HepG2 (cell line): ENCODE data around the gene RPP21. TPM values are rescaled to one million over a fixed set of nuclear protein-coding genes. Genes with fewer than 3 reads are reported as not detected.

ENCODE experiments used
- ARNT2 ChIP-seq: sonication (generic); formaldehyde crosslinking; IDR thresholded peaks from 2 replicates; pipeline ENCODE4 v1.8.0; 2022; ENCODE audit warnings: mild to moderate bottlenecking, low read depth, missing genetic modification reagents, moderate library complexity
- FOXM1 ChIP-seq: sonication (generic); formaldehyde crosslinking; IDR thresholded peaks from 2 replicates; pipeline ENCODE4 v1.5.0; 2020; ENCODE audit warnings: missing genetic modification reagents
- GLI4 ChIP-seq: sonication (generic); formaldehyde crosslinking; IDR thresholded peaks from 2 replicates; pipeline ENCODE4 v1.5.1; 2020; ENCODE audit warnings: missing genetic modification reagents, mild to moderate bottlenecking, moderate library complexity, borderline replicate concordance
- HNRNPK ChIP-seq: fragments of 200-400 bp; formaldehyde crosslinking; IDR thresholded peaks from 2 replicates; pipeline ENCODE4 v1.6.1; 2018; ENCODE audit warnings: low read length, low read depth, moderate library complexity, mild to moderate bottlenecking; ENCODE audit not compliant: poor library complexity, severe bottlenecking
- RARG ChIP-seq: sonication (generic); formaldehyde crosslinking; IDR thresholded peaks from 2 replicates; pipeline ENCODE4 v1.4.0; 2020; ENCODE audit warnings: low read depth, mild to moderate bottlenecking, missing genetic modification reagents
- TBX3 ChIP-seq: fragments of 450-650 bp; IDR thresholded peaks from 2 replicates; pipeline ENCODE4 v1.6.1; 2017; ENCODE audit warnings: antibody characterized with exemption, mild to moderate bottlenecking, inconsistent platforms, borderline replicate concordance
- ZNF441 ChIP-seq: sonication (generic); formaldehyde crosslinking; IDR thresholded peaks from 2 replicates; pipeline ENCODE4 v1.7.0; 2021; ENCODE audit warnings: missing genetic modification reagents, borderline replicate concordance
- ZNF460 ChIP-seq: sonication (generic); formaldehyde crosslinking; IDR thresholded peaks from 2 replicates; pipeline ENCODE4 v1.5.1; 2020; ENCODE audit warnings: missing genetic modification reagents, mild to moderate bottlenecking, borderline replicate concordance
- ZNF510 ChIP-seq: sonication (generic); formaldehyde crosslinking; IDR thresholded peaks from 2 replicates; pipeline ENCODE4 v1.4.0; 2020; ENCODE audit warnings: low read depth, mild to moderate bottlenecking, missing genetic modification reagents
- ZNF788 ChIP-seq: sonication (generic); formaldehyde crosslinking; IDR thresholded peaks from 2 replicates; pipeline ENCODE4 v1.5.0; 2020; ENCODE audit warnings: mild to moderate bottlenecking, missing genetic modification reagents, borderline replicate concordance
- polyA plus RNA-seq, 8 experiments: library from polyadenylated mRNA; depleted of rRNA in 3 of 8; stranded (reverse) in 7 of 8; unstranded in 1 of 8; fragments of >200 nt; fragmentation: Illumina TruSeq in 4 of 8; extraction: Trizol in 4 of 8; gene quantifications; 2 replicates each; pipeline versions ENCODE4 v1.2.1 to v1.2.3, GENCODE V29; 2011 to 2016; ENCODE audit warnings: low read depth in 4 of 8, missing spikeins in 1 of 8, mixed read lengths in 1 of 8; ENCODE audit not compliant: insufficient read depth in 1 of 8
- total RNA-seq, 5 experiments: library from RNA; depleted of rRNA; stranded (reverse); fragments of >200 nt; fragmentation: Illumina TruSeq; extraction: Trizol; gene quantifications; 2 replicates each; pipeline ENCODE4 v1.2.3, GENCODE V29; 2016; ENCODE audit warnings: low read depth in 1 of 5
- TF ChIP-seq, protein P1 (sequence below): sonication (generic); formaldehyde crosslinking; IDR thresholded peaks from 2 replicates; pipeline ENCODE4 v1.8.1; 2023; ENCODE audit warnings: mild to moderate bottlenecking, inconsistent platforms, moderate library complexity, missing genetic modification reagents, borderline replicate concordance
- TF ChIP-seq, protein P2 (sequence below): sonication (generic); formaldehyde crosslinking; conservative IDR thresholded peaks from 2 replicates; pipeline ENCODE4 v1.8.0; 2022; ENCODE audit warnings: mild to moderate bottlenecking, moderate library complexity, missing genetic modification reagents
- TF ChIP-seq, protein P3 (sequence below): sonication (generic); formaldehyde crosslinking; IDR thresholded peaks from 2 replicates; pipeline ENCODE4 v1.5.1; 2020; ENCODE audit warnings: mild to moderate bottlenecking, missing genetic modification reagents, borderline replicate concordance
- TF ChIP-seq, protein P4 (sequence below): sonication (generic); formaldehyde crosslinking; IDR thresholded peaks from 2 replicates; pipeline ENCODE4 v1.4.0; 2020; ENCODE audit warnings: low read depth, mild to moderate bottlenecking, missing genetic modification reagents

Gene RPP21
- total and polyA plus RNA-seq, 2 of the 13 experiments (the other 11 are each of a cell fraction or from before 2014, with no cell fraction given): 53.1 to 72.3 TPM

DNA sequence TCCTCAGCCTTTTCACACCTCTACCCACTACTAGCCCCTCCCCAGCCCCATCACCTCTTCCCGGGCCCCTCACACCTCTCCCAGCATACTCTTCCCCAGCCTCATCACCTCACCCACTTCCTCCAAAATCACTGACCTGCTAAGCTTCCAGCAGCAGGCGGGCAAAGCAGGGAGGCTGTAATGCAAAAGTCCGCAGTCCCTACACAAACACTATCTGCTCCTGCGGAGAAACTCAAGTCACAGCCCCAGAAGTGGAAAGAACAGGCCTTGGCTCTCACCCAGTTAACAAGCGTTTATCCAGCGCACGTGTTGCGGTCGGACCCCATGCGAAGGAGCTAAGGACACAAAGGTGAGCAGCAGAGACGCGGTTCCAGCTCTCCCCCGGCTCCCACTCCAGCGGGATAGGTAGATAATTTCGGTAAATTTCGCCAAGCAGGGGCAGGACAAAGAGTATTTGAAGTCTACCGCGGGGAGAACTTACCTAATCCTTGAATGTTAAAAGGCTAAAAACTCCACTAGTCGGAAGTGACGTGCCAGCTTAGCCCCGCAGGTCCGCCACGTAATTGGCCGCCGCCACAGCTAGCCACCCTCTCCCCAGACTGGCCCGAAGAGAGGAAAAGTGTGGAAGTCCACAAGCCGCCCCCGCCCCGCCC is 19.0 kb upstream of the RPP21 start (continued):
- TF ChIP-seq FOXM1 (CRISPR knock-in tag) (no peak), HNRNPK (no peak), GLI4 (CRISPR knock-in tag) (no peak), RARG (CRISPR knock-in tag) (0 out of 2 replicates have a peak, but pooled peaks have one; percentile 49), ZNF788 (peak; percentile 76; the same call in 1 of the 2 replicates), ARNT2 (CRISPR knock-in tag) (no peak), TBX3 (peak; percentile 97), ZNF510 (CRISPR knock-in tag) (peak; percentile 33; the same call in 1 of the 2 replicates), ZNF441 (CRISPR knock-in tag) (no peak; the same call in 1 of the 2 replicates), ZNF460 (CRISPR knock-in tag) (no peak)
- TF ChIP-seq, protein P1, sequence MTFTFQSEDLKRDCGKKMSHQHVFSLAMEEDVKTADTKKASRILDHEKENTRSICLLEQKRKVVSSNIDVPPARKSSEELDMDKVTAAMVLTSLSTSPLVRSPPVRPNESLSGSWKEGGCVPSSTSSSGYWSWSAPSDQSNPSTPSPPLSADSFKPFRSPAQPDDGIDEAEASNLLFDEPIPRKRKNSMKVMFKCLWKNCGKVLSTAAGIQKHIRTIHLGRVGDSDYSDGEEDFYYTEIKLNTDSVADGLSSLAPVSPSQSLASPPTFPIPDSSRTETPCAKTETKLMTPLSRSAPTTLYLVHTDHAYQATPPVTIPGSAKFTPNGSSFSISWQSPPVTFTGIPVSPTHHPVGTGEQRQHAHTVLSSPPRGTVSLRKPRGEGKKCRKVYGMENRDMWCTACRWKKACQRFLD (CRISPR knock-in tag): peak; percentile 76; the same call in 1 of the 2 replicates
- TF ChIP-seq, protein P2, sequence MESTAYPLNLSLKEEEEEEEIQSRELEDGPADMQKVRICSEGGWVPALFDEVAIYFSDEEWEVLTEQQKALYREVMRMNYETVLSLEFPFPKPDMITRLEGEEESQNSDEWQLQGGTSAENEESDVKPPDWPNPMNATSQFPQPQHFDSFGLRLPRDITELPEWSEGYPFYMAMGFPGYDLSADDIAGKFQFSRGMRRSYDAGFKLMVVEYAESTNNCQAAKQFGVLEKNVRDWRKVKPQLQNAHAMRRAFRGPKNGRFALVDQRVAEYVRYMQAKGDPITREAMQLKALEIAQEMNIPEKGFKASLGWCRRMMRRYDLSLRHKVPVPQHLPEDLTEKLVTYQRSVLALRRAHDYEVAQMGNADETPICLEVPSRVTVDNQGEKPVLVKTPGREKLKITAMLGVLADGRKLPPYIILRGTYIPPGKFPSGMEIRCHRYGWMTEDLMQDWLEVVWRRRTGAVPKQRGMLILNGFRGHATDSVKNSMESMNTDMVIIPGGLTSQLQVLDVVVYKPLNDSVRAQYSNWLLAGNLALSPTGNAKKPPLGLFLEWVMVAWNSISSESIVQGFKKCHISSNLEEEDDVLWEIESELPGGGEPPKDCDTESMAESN (CRISPR knock-in tag): peak; percentile 41; the same call in 1 of the 2 replicates
- TF ChIP-seq, protein P3, sequence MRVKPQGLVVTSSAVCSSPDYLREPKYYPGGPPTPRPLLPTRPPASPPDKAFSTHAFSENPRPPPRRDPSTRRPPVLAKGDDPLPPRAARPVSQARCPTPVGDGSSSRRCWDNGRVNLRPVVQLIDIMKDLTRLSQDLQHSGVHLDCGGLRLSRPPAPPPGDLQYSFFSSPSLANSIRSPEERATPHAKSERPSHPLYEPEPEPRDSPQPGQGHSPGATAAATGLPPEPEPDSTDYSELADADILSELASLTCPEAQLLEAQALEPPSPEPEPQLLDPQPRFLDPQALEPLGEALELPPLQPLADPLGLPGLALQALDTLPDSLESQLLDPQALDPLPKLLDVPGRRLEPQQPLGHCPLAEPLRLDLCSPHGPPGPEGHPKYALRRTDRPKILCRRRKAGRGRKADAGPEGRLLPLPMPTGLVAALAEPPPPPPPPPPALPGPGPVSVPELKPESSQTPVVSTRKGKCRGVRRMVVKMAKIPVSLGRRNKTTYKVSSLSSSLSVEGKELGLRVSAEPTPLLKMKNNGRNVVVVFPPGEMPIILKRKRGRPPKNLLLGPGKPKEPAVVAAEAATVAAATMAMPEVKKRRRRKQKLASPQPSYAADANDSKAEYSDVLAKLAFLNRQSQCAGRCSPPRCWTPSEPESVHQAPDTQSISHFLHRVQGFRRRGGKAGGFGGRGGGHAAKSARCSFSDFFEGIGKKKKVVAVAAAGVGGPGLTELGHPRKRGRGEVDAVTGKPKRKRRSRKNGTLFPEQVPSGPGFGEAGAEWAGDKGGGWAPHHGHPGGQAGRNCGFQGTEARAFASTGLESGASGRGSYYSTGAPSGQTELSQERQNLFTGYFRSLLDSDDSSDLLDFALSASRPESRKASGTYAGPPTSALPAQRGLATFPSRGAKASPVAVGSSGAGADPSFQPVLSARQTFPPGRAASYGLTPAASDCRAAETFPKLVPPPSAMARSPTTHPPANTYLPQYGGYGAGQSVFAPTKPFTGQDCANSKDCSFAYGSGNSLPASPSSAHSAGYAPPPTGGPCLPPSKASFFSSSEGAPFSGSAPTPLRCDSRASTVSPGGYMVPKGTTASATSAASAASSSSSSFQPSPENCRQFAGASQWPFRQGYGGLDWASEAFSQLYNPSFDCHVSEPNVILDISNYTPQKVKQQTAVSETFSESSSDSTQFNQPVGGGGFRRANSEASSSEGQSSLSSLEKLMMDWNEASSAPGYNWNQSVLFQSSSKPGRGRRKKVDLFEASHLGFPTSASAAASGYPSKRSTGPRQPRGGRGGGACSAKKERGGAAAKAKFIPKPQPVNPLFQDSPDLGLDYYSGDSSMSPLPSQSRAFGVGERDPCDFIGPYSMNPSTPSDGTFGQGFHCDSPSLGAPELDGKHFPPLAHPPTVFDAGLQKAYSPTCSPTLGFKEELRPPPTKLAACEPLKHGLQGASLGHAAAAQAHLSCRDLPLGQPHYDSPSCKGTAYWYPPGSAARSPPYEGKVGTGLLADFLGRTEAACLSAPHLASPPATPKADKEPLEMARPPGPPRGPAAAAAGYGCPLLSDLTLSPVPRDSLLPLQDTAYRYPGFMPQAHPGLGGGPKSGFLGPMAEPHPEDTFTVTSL (CRISPR knock-in tag): 0 out of 2 replicates have a peak, but pooled peaks have one; percentile 36
- TF ChIP-seq, protein P4, sequence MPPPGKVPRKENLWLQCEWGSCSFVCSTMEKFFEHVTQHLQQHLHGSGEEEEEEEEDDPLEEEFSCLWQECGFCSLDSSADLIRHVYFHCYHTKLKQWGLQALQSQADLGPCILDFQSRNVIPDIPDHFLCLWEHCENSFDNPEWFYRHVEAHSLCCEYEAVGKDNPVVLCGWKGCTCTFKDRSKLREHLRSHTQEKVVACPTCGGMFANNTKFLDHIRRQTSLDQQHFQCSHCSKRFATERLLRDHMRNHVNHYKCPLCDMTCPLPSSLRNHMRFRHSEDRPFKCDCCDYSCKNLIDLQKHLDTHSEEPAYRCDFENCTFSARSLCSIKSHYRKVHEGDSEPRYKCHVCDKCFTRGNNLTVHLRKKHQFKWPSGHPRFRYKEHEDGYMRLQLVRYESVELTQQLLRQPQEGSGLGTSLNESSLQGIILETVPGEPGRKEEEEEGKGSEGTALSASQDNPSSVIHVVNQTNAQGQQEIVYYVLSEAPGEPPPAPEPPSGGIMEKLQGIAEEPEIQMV: peak; percentile 74; the same call in 1 of the 2 replicates
